ENCODE data around the gene POU5F1. TPM values are rescaled to one million over a fixed set of nuclear protein-coding genes. Genes with fewer than 3 reads are reported as not detected.
"Not testable (repeated sequence)": the region's sequence is repeated elsewhere in the genome, so short reads cannot be mapped to it uniquely, and the experiment has no call there.

The POU5F1 gene
- 1 to 10 TPM in 2 of 4 donors, under 1 TPM in 1, not detected in 1; 0.58 to 3.4 (median 1.1) TPM for total RNA-seq

DNA sequence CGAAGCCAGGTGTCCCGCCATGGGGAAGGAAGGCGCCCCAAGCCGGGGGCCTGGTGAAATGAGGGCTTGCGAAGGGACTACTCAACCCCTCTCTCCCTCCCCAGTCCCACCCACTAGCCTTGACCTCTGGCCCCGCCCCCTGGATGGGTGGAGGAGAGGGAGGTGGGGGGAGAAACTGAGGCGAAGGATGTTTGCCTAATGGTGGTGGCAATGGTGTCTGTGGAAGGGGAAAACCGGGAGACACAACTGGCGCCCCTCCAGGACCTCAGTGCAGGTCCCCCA, at the start of gene POU5F1:
Gene POU5F1, minus strand, starts transcription at position 83 of the 282 bp plus-strand sequence. Its CDS starts 62 bp downstream, at position 21.
- no peak within 1 kb of the TSS for H3K4me3 ChIP-seq
- no peaks in the 10 kb centered on the region for H3K4me1 ChIP-seq
- no peak within 1 kb of the TSS for H3K27ac ChIP-seq
- no peak for ATAC-seq
- TF ChIP-seq EP300 (IDR thresholded peaks at IDR 0.05) = no peak
- no peak for TF ChIP-seq POLR2AphosphoS5 (IDR thresholded peaks at IDR 0.05)
- TF ChIP-seq, protein P1, sequence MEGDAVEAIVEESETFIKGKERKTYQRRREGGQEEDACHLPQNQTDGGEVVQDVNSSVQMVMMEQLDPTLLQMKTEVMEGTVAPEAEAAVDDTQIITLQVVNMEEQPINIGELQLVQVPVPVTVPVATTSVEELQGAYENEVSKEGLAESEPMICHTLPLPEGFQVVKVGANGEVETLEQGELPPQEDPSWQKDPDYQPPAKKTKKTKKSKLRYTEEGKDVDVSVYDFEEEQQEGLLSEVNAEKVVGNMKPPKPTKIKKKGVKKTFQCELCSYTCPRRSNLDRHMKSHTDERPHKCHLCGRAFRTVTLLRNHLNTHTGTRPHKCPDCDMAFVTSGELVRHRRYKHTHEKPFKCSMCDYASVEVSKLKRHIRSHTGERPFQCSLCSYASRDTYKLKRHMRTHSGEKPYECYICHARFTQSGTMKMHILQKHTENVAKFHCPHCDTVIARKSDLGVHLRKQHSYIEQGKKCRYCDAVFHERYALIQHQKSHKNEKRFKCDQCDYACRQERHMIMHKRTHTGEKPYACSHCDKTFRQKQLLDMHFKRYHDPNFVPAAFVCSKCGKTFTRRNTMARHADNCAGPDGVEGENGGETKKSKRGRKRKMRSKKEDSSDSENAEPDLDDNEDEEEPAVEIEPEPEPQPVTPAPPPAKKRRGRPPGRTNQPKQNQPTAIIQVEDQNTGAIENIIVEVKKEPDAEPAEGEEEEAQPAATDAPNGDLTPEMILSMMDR (IDR thresholded peaks at IDR 0.05) = no peak
- no peak for TF ChIP-seq POLR2A (IDR thresholded peaks at IDR 0.05)
- peaks cover 12% of the 10 kb centered on the region for H3K27me3 ChIP-seq
- no peaks in the 10 kb centered on the region for H3K9me3 ChIP-seq
- 63% methylated on average over 2 of the region's 9 CpGs; no CpG with 5 or more reads in 1 of the 2 donors for WGBS, 2 donors (ENCODE audit: low coverage in 1 of 2)
- H3K36me3 ChIP-seq = no peaks in the 10 kb centered on the region

- Histone ChIP-seq H3K4me1 (no peaks in the 10 kb centered on the region), H3K9me3 (peaks cover 0 to 5% (median 0%) of the 10 kb centered on the region in 3 donors), H3K4me3 (no peak overlapping the region), H3K36me3 (no peaks in the 10 kb centered on the region), H3K27me3 (peaks cover 9% of the 10 kb centered on the region), H3K27ac (no peak overlapping the region)
- 88% methylated on average over 4 to 7 of the region's 7 CpGs for WGBS, 2 donors (ENCODE audit: low coverage in 1 of 2)
- TF ChIP-seq POLR2A (IDR thresholded peaks at IDR 0.05) (no peak), EP300 (IDR thresholded peaks at IDR 0.05) (no peak), POLR2AphosphoS5 (IDR thresholded peaks at IDR 0.05) (no peak)
- TF ChIP-seq, protein P1 (IDR thresholded peaks at IDR 0.05) = no peak
- ATAC-seq = no peak
Observed at GRCh38 chr6:31216208-31216898, 45.9 kb upstream of the POU5F1 start.

DNA sequence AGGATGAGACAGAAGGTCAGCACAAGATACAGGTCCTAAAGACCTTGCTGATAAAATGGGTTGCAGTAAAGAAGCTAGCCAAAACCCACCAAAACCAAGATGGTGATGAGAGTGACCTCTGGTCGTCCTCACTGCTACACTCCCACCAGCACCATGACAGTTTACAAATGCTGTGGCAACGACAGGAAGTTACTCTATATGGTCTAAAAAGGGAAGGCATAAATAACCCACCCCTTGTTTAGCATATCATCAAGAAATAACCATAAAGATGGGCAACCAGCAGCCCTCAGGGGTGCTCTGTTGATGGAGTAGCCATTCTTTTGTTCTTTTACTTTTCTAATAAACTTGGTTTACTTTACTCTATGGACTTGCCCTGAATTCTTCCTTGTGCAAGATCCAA, 44.7 kb upstream of the POU5F1 start:
- WGBS, 2 donors (ENCODE audit: low coverage in 1 of 2) = 57 to 66% methylated on average over 1 to 2 of the region's 2 CpGs
- not testable (repeated sequence) for H3K27ac ChIP-seq, ATAC-seq, H3K27me3 ChIP-seq, H3K4me3 ChIP-seq, H3K36me3 ChIP-seq, H3K4me1 ChIP-seq, H3K9me3 ChIP-seq

GRCh38 chr6:31214516-31214915, 44.0 kb upstream of the POU5F1 start:
- WGBS, 2 donors (ENCODE audit: low coverage in 1 of 2) = no CpG with 5 or more reads among the region's 1 CpG
- H3K36me3 ChIP-seq = no peaks in the 10 kb centered on the region
- no peaks in the 10 kb centered on the region for H3K4me1 ChIP-seq
- ATAC-seq = no peak
- no peak overlapping the region for H3K4me3 ChIP-seq
- peaks cover 9% of the 10 kb centered on the region for H3K27me3 ChIP-seq
- H3K9me3 ChIP-seq = peaks cover 0 to 5% (median 0%) of the 10 kb centered on the region in 3 donors
- H3K27ac ChIP-seq = no peak overlapping the region
- TF ChIP-seq EP300 (IDR thresholded peaks at IDR 0.05) (no peak), POLR2A (IDR thresholded peaks at IDR 0.05) (no peak), POLR2AphosphoS5 (IDR thresholded peaks at IDR 0.05) (no peak)
- TF ChIP-seq, protein P1 (IDR thresholded peaks at IDR 0.05) = no peak

DNA sequence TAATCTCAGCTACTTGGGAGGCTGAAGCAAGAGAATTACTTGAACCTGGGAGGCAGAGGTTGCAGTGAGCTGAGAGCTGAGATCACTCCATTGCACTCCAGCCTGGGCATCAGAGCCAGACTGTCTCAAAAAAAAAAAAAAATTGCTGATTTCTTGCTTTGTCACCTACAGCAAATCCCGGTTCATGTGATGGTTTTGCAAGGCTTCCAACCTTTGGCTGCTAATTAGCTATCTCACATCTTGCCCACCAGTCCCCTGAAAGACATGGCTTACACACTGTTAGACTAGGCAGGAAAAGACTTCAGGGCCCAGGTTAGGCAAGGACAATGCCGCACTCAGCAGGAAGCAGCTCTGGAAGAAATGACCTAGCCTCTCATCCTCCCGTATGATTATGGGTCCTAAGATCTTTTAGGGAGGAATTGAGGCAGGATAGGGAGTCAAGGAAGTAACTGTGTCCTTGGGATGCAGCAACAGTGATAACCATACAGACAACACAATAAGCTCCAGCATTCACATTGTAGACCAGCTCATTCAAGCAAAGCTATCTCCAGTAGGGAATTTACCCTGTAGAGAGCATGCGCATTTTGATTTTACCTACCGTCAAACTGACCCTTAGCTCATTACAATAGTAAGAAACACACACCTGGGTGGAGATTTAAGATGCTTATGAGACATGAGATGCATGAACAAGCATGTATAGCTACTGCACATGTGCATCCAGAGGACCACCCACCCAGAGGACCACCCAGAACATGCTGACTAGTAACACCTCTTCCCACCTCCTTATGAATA, 40.5 kb upstream of the POU5F1 start:
- Histone ChIP-seq H3K27me3 (peaks cover 9% of the 10 kb centered on the region), H3K4me1 (no peaks in the 10 kb centered on the region), H3K9me3 (no peaks in the 10 kb centered on the region), H3K36me3 (no peaks in the 10 kb centered on the region), H3K27ac (no peak overlapping the region), H3K4me3 (no peak overlapping the region)
- TF ChIP-seq POLR2AphosphoS5 (IDR thresholded peaks at IDR 0.05) = no peak
- TF ChIP-seq, protein P1 (IDR thresholded peaks at IDR 0.05) = no peak
- TF ChIP-seq EP300 (IDR thresholded peaks at IDR 0.05) = no peak
- no peak for TF ChIP-seq POLR2A (IDR thresholded peaks at IDR 0.05)
- WGBS, 2 donors (ENCODE audit: low coverage in 1 of 2) = 43 to 85% methylated on average over 4 of the region's 5 CpGs
- no peak for ATAC-seq

All from gastroesophageal sphincter (tissue), 4 donors.